ENCODE data around the gene LRIT3. TPM values are rescaled to one million over a fixed set of nuclear protein-coding genes. Genes with fewer than 3 reads are reported as not detected.

The LRIT3 gene
- total RNA-seq, 4 donors from 2014 or later = 0.27 to 0.63 (median 0.39) TPM

Other genes with a start within 250 kb of the LRIT3 start
- 10 to 100 TPM; 16.2 to 25.6 (median 20.5) TPM for gene CASP6, start 144.7 kb upstream of the LRIT3 start, total RNA-seq
- gene PLA2G12A, start 118.0 kb upstream of the LRIT3 start, total RNA-seq = 100 to 1,000 TPM in 1 of 4 donors, 10 to 100 TPM in 3; 37.9 to 216 (median 55.5) TPM
- gene CFI, start 46.1 kb upstream of the LRIT3 start, total RNA-seq = 10 to 100 TPM; 21.2 to 58.5 (median 28.3) TPM
- gene GAR1, start 32.3 kb upstream of the LRIT3 start, total RNA-seq = 1 to 10 TPM; 1.8 to 7.8 (median 5.1) TPM
- gene RRH, start 20.1 kb upstream of the LRIT3 start, total RNA-seq = 1 to 10 TPM in 1 of 4 donors, under 1 TPM in 1, not detected in 2; 0.22 to 1.6 TPM
- gene EGF, start 64.8 kb downstream of the LRIT3 start, total RNA-seq = 1 to 10 TPM; 3.1 to 9.4 (median 7.9) TPM